ENCODE results near the gene CHAC1.

DNA sequence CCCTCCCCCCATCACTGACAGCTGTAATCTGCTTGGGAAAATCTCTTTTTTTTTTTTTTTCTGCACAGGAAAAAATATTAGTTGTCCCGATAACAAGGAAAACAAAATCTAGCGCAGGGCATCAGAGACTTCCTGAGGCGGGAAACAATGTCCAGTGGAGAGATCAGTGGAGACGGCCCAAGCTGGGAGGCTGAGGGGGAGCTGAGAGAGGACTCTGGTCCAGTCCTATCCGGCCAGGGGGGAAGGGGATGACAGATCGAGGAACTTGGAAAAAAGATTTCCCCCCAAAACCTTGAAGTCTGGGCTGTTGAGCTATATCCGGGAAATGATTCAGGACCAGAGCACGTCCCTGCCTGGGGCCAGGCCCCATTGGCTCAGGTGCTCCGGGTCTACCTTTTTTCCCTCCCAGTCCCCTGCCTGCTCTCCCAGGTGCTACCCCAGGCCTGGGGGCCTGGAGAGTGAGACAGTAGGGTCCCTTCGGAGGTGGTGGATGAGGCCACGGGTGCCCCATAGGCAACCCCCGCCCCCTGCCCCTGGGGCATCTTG is 38.1 kb upstream of the CHAC1 start:
- TF ChIP-seq POLR2A (IDR thresholded peaks at IDR 0.05), result no peak
- TF ChIP-seq, protein P1, sequence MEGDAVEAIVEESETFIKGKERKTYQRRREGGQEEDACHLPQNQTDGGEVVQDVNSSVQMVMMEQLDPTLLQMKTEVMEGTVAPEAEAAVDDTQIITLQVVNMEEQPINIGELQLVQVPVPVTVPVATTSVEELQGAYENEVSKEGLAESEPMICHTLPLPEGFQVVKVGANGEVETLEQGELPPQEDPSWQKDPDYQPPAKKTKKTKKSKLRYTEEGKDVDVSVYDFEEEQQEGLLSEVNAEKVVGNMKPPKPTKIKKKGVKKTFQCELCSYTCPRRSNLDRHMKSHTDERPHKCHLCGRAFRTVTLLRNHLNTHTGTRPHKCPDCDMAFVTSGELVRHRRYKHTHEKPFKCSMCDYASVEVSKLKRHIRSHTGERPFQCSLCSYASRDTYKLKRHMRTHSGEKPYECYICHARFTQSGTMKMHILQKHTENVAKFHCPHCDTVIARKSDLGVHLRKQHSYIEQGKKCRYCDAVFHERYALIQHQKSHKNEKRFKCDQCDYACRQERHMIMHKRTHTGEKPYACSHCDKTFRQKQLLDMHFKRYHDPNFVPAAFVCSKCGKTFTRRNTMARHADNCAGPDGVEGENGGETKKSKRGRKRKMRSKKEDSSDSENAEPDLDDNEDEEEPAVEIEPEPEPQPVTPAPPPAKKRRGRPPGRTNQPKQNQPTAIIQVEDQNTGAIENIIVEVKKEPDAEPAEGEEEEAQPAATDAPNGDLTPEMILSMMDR (IDR thresholded peaks at IDR 0.05), result no peak

Measured in right lobe of liver (tissue), 4 donors.